Left ventricle myocardium inferior (tissue), 1 donor: Measurements from ENCODE around the gene FHIT. TPM values are rescaled to one million over a fixed set of nuclear protein-coding genes. Genes with fewer than 3 reads are reported as not detected.

Experiments
- DNase-seq: peaks from one replicate; pipeline ENCODE4 v3.0.0-alpha.2; 2020
- H3K27ac ChIP-seq: fragments of 200-600 bp; replicated peaks from 2 replicates; pipeline ENCODE4 v1.8.0; 2021
- H3K27me3 ChIP-seq: fragments of 200-600 bp; 2 replicates; pipeline ENCODE4 v1.8.0; 2021; ENCODE audit warnings: low read depth
- H3K36me3 ChIP-seq: fragments of 200-600 bp; 2 replicates; pipeline ENCODE4 v1.8.0; 2021
- H3K4me1 ChIP-seq: fragments of 200-600 bp; 2 replicates; pipeline ENCODE4 v1.8.0; 2021
- H3K4me3 ChIP-seq: fragments of 200-600 bp; 2 replicates; pipeline ENCODE4 v1.8.0; 2021; ENCODE audit warnings: mild to moderate bottlenecking, moderate library complexity
- H3K9me3 ChIP-seq: fragments of 200-600 bp; replicated peaks from 2 replicates; pipeline ENCODE4 v1.8.0; 2021
- CTCF ChIP-seq: fragments of 200-600 bp; IDR thresholded peaks from 2 replicates; pipeline ENCODE4 v1.8.0; 2021; ENCODE audit warnings: antibody characterized with exemption, mild to moderate bottlenecking, borderline replicate concordance
- intact Hi-C: fragments of 100-400 bp; cut with micrococcal nuclease; formaldehyde crosslinking; loops from one replicate; pipeline ENCODE4 v1.11.0; 2022
- total RNA-seq: library from RNA; stranded (reverse); fragmentation: NEBNext Ultra II Directional; extraction: Animal tissue kit (Norgen Biotek cat#: 25700); gene quantifications from one replicate; pipeline ENCODE4 v1.2.1, GENCODE V29; 2021
- donor health status: DM: no; HTN: yes; CAD: no; lungs with severe emphysema.

FHIT gene
- total RNA-seq, 1 donor from 2014 or later = 16.0 TPM

- no peak for TF ChIP-seq CTCF
- H3K27me3 ChIP-seq = no peaks in the 10 kb centered on the region
- no peaks in the 10 kb centered on the region for H3K9me3 ChIP-seq
- no peak overlapping the region for H3K27ac ChIP-seq
- no peak for DNase-seq
- no peaks in the 10 kb centered on the region for H3K36me3 ChIP-seq
- H3K4me1 ChIP-seq = peaks cover 10% of the 10 kb centered on the region
- H3K4me3 ChIP-seq = no peak overlapping the region
- intact Hi-C loops = no loop called here
These were observed 1063.9 kb downstream of the FHIT start for GRCh38 chr3:60187343-60187742.

- Histone ChIP-seq H3K36me3 (no peaks in the 10 kb centered on the region), H3K4me1 (peaks cover 10% of the 10 kb centered on the region), H3K9me3 (no peaks in the 10 kb centered on the region), H3K4me3 (no peak overlapping the region), H3K27ac (no peak overlapping the region), H3K27me3 (no peaks in the 10 kb centered on the region)
- TF ChIP-seq CTCF = no peak
- DNase-seq = no peak
- intact Hi-C loops = no loop called here
These were observed 1064.9 kb downstream of the FHIT start for GRCh38 chr3:60186359-60186758.

- Histone ChIP-seq H3K4me1 (peaks cover 8% of the 10 kb centered on the region), H3K27ac (no peak overlapping the region), H3K9me3 (no peaks in the 10 kb centered on the region), H3K27me3 (no peaks in the 10 kb centered on the region), H3K4me3 (no peak overlapping the region), H3K36me3 (no peaks in the 10 kb centered on the region)
- TF ChIP-seq CTCF = no peak
- DNase-seq = no peak
- intact Hi-C loops = no loop called here
These were observed 1066.1 kb downstream of the FHIT start for GRCh38 chr3:60185161-60185560.

- Histone ChIP-seq H3K9me3 (no peaks in the 10 kb centered on the region), H3K27ac (no peak overlapping the region), H3K27me3 (no peaks in the 10 kb centered on the region), H3K4me1 (peaks cover 5% of the 10 kb centered on the region), H3K36me3 (no peaks in the 10 kb centered on the region), H3K4me3 (no peak overlapping the region)
- DNase-seq = no peak
- TF ChIP-seq CTCF = no peak
- intact Hi-C loops = no loop called here
These were observed 1068.6 kb downstream of the FHIT start for GRCh38 chr3:60182697-60183096.

- DNase-seq = no peak
- intact Hi-C loops = no loop called here
- H3K36me3 ChIP-seq = no peaks in the 10 kb centered on the region
- no peaks in the 10 kb centered on the region for H3K4me1 ChIP-seq
- no peaks in the 10 kb centered on the region for H3K9me3 ChIP-seq
- no peak for TF ChIP-seq CTCF
- H3K4me3 ChIP-seq = no peak overlapping the region
- no peaks in the 10 kb centered on the region for H3K27me3 ChIP-seq
- H3K27ac ChIP-seq = no peak overlapping the region
These were observed 1072.2 kb downstream of the FHIT start for GRCh38 chr3:60178931-60179653.
